ENCODE measurements around the gene UBE2Q1.
"Not testable (repeated sequence)": the region's sequence is repeated elsewhere in the genome, so short reads cannot be mapped to it uniquely, and the experiment has no call there.

The UBE2Q1 gene

DNA sequence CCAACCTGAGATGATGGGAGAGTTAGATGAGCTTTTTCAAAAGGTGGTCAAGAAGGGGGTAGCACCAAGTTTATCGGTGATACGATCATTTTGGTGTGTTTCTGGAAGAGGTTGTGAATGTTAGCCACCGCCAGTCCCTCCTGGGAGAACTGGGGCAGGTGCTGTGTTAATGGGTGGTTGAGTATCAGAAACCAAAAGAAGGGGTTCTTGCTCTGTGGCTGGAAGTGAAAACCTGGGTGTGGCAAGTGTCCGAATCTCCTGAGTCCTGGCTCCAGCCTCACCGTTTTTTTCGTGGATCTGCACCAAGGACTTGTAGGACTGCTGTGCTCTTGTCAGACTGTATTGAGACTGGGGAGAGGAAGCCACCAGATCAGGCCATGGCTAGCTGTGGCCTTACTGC, 7.8 kb downstream of the UBE2Q1 start:
- no peak for DNase-seq (ENCODE audit: low read depth)

- no peak for DNase-seq (ENCODE audit: low read depth)
These were observed 8.4 kb downstream of the UBE2Q1 start for GRCh38 chr1:154550070-154550469.

GRCh38 chr1:154549202-154549770, 9.2 kb downstream of the UBE2Q1 start:
- no peak for DNase-seq (ENCODE audit: low read depth)

- DNase-seq (ENCODE audit: low read depth): no peak
These were observed 10.4 kb downstream of the UBE2Q1 start for GRCh38 chr1:154548028-154548427.

DNA sequence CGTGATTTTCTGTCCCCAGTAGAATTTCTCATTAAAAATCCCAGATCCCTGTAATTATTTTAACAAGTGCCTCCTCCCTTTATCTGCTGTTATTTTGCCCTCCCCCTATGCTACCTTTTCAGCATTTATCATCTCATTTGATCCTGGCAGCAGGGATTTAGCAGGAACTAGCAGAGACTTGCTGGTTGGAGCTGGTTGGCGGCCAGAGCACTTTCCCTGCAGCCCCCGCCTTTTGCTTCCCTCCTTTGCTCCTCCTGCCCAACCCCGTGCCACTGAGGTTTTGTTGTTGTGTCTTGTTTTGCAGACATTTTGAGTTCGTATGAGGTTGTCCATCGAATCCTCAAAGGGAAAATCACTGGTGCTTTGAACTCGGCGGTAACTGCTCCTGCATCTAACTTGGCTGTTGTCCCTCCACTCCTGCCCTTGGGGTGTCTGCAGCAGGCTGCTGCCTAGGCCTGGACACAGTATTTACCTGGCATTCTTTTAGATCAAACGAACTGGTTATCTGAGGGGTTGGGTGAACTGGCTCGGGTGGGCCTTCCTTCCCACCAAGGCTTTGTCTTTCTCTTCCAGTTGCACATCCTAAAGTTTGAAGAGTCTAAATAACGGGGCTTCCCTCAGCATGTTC, 11.2 kb downstream of the UBE2Q1 start:
- DNase-seq (ENCODE audit: low read depth): no peak

- no peak for DNase-seq (ENCODE audit: low read depth)
These were observed 12.0 kb downstream of the UBE2Q1 start for GRCh38 chr1:154546264-154547063.

DNA sequence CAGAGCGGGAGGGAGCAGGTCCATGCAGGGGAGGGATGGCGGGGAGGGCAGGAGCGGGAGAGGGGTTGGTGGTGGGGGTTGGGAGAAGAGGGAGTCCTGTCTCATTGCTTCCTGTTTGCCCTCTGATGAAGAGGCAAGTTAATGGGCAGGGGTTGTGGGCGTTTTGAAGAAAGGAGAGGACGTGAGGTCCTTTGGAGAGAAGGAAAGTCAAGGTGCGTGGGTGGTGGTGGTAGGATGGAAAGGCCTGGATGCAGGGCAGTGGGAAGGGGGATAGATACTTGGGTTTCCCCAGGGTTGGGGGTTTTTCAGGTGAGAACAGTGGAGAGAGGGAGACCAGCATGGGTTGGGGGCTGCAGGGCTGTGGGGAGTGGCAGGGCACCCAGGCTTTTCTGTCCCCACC, 17.2 kb downstream of the UBE2Q1 start:
- no peak for DNase-seq (ENCODE audit: low read depth)

GRCh38 chr1:154539486-154540483, 18.7 kb downstream of the UBE2Q1 start:
- DNase-seq (ENCODE audit: low read depth): no peak

DNA sequence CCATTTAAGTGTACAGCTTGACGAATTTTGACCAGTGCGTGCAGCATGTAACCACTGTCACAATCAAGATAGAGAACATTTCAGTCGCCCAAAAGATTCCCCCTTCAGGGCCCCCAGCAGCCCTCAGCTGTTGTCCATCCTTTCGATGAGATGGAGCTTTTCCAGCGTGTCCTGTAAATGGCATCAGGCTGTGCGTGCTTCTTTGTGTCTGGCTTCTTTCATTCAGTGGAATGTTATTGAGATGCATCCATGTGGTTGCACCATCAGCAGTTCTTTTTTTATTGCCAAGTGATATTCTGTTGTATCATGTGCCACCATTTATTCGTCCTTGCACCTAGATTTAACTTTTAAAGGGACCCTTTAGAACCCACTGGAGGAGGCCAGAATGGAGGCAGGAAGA, 21.9 kb downstream of the UBE2Q1 start:
- DNase-seq (ENCODE audit: low read depth): no peak

GRCh38 chr1:154533952-154534844, 24.3 kb downstream of the UBE2Q1 start:
- no peak for DNase-seq (ENCODE audit: low read depth)

DNA sequence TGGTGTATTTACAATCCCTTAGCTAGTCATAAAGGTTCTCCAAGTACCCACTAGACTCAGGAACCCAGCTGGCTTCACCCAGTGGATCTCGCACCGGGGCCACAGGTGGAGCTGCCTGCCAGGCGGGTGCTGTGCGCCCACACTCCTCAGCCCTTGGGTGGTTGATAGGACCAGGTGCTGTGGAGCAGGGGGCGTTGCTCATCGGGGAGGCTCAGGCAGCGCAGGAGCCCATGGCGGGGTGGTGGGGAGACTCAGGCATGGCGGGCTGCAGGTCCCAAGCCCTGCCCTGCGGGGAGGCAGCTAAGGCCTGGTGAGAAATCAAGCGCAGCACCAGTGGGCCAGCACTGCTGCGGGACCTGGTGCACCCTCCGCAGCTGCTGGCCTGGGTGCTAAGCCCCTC, 26.5 kb downstream of the UBE2Q1 start:
- DNase-seq (ENCODE audit: low read depth): not testable (repeated sequence)

DNA sequence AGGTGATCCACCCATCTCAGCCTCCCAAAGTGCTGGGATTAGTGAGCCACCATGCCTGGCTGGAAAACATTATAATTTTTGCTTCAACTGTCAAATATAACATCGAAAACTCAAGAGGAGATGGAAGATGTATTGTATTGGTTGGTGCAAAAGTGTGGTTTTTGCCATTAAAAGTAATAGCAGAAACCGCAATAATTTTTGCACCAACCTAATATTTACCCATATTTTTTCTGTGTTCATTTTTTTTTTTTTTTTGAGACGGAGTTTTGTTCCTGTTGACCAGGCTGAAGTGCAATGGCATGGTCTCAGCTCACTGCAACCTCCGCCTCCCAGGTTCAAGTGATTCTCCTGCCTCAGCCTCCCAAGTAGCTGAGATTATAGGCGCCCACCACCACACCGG, 29.2 kb downstream of the UBE2Q1 start:
- DNase-seq (ENCODE audit: low read depth): no peak

- no peak for DNase-seq (ENCODE audit: low read depth)
These were observed 31.3 kb downstream of the UBE2Q1 start for GRCh38 chr1:154527192-154527591.

DNA sequence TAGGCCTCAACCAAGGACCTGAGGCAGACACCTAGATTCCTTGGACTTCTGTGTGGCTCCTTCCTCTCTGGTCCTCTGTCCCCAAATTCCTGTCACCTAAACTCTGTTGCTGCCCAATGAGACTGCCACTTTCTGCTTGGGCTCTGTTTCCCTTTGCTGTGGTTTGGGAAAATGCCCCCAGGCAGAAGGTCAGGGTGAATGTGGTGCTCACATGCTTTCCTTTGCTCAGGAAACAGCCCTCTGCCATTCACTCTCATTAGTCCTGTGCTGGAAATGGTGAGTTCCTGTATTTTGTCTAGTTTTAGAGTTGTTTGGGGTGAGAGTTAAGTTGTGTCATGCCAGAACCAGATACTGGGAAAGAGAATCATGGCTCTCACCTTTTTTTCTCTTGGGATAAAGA, 33.6 kb downstream of the UBE2Q1 start:
- no peak for DNase-seq (ENCODE audit: low read depth)

GRCh38 chr1:154521695-154522094, 36.8 kb downstream of the UBE2Q1 start:
- no peak for DNase-seq (ENCODE audit: low read depth)

DNA sequence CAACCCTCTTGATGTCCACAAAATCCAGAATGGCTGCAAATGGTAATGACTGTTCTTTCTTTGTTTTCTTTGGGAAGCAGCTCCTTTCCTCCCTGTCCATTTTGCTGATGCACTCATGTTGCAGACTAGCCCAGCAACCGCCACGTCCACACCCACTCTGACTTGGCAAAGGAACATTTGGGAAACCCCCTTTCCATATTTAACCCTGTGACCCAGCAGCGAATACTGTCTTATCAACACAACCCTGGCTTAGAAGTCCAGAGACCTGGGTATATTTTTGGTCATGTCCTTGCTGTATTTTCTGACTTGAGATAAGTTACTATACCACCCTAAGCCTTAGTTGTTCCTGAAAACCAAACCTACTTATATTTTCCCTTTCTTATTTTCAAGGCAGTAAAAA, 38.1 kb downstream of the UBE2Q1 start:
- DNase-seq (ENCODE audit: low read depth): no peak

DNA sequence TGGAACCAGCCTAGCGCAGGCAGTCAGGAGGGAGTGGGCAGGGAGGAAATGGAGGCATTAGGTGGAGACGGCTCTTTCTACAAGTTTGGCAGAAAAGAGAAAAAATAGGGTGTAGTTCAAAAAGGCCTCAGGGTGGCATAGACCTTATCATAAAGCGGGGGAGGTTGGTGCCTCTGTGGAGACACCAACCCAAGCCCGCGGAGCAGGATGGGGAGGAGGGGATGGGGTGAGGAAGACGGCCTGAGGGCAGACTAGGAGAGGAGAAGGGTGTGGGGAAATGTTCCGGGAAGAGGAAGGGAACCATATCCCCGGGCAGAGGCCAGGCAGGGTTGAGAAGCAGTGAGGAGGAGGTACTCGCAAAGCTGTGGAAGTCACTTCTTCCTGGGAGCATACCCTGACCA, 38.9 kb downstream of the UBE2Q1 start:
- DNase-seq (ENCODE audit: low read depth): no peak

GRCh38 chr1:154517661-154518060, 40.8 kb downstream of the UBE2Q1 start:
- no peak for DNase-seq (ENCODE audit: low read depth)

- no peak for DNase-seq (ENCODE audit: low read depth)
These were observed 44.4 kb downstream of the UBE2Q1 start for GRCh38 chr1:154514066-154514553.

DNA sequence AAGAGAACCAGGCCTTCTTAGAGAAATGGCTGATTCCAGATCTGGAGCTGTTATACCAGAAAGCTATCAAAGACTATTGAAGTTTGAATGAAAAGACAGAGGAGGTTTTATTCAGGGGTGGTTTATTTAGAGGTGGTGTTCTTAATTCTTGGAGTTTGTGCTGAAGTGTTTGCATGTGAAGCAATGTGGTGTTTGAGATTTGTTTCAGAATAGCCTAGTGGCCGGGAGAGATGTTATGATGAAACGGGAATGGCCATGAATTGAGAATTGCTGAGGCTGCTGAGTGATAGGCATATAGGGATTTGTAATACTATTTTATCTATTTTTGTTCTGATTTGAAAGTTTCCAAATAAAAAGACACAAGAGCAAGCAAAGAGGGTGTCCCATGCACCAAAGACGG, 45.7 kb downstream of the UBE2Q1 start:
- no peak for DNase-seq (ENCODE audit: low read depth)

DNA sequence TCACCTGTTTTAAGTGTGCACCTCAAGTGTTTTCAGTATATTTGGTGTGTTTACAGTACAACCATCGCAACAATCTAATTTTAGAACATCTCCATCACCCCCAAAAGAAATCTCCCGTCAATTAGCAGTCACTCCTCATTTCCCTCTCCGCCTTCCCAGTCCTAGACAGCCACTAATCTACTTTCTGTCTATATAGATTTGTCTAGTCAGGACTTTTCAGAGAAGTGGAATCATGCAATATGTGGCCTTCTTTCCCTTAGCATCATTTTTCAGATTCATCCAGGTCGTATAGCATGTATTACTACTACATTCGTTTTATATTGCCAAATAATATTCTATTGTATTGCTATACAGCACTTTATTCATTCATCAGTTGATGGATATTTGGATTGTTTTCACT, 54.6 kb downstream of the UBE2Q1 start:
- no peak for DNase-seq (ENCODE audit: low read depth)

Measured in stimulated activated CD8-positive, alpha-beta memory T cell treated with anti-CD3 and anti-CD28 coated beads, Interleukin-12 subunit alpha, Interleukin-12 subunit beta, amount 100 ng/mL, for 4 hours (primary cell).